ENCODE results near the gene DLG2.

DLG2 gene

DNA sequence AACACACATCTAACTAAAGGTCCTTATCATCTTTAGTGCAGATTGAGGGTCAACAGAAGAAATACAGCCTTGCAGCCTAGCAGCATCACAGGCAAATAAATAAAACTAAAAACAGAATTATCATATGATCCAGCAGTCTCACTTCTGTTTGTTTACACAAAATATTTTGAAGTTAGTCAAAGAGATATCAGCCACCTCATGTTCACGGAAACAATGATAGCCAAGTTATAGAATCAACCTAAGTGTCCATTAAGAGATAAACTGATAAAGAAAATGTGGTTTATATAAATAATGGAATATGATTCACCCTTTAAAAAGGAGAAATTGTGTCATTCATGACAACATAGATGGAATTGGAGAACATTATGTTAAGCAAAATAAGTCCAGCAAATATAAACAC is 1602.9 kb downstream of the DLG2 start:
- DNase-seq: no peak

DNA sequence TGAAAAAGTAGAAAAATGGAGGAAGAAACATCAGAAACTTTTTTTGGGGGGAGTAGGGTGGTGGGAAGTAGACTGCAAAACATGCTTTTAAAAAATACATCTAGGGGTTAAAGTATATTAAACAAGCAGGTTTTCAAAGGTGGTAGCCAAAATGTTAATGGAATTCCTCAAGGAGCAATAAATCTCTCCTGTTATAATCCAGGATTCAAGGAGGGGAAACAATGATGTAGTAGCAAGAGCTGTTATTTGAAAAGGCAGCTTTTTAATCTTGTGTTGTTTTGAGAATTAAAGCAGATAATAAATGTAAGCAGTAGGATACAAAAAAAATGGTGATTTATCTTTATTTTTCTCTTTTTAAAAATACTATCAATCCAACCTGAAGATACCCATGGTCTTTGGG is 1604.4 kb downstream of the DLG2 start:
- no peak for DNase-seq

DNA sequence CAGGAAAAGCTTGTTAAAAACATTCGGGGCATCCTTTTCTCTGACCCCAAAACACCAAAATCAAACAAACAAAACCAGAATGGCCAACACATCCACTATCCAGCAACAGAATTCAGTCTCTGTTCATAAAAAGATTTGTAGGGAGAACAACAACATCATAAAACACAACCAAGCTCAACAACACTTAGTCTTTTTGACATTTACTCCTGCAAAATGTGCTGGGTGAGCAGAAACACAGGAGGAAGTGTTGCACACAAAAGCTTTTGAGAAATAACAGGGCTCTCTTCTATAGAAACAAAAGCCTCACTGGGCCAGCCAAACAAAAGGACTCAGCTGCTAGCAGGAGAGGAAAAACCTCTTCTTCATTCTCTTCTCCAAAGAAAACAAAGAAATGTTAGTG is 1604.9 kb downstream of the DLG2 start:
- DNase-seq: no peak

DNA sequence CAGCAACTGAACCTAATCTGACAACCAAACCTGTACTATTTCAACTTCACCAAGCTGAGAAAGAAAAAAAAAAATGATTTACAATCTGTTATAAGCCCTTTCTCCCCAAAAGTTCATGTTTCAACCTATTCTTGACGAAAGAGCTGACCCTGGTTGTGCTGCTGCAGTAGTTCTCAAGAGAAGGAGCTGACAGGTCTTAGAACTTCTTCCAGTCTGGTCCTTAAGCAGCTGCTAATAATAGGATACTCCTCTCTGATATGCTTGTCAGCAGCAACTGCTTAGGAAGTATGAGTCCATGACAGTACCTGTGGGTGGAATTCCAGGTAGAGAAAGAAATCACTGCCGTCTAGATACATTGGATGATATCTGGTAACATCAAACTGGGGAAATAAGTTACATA is 1605.9 kb downstream of the DLG2 start:
- DNase-seq: no peak

DNA sequence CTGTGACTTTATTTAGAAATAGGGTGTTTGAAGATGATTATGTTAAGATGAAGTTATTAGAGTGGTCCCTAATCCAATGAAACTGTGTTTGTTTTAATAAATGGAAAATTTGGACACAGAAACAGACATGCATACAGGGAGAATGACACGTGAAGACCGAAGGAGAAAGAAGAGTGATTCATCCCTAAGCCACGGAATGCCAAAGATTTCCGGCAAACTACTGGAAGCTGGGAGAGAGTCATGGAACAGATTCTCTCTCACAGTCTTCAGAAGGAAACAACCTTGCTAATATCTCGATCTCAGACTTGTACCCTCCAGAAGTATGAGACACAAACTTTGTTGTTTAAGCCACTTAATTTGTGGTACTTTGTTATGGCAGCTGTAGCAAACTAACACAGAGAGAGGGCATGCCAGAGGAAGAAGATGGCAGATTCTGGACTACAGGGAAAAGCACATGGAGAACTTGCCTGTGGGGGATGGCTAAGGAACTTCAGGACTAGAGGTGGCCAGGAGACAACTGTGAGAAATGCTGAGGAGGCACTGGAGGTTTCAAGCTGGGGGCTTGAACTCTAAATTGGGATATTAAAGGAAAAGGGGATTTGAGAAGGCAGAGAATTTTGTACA is 1607.5 kb downstream of the DLG2 start:
- no peak for DNase-seq

DNA sequence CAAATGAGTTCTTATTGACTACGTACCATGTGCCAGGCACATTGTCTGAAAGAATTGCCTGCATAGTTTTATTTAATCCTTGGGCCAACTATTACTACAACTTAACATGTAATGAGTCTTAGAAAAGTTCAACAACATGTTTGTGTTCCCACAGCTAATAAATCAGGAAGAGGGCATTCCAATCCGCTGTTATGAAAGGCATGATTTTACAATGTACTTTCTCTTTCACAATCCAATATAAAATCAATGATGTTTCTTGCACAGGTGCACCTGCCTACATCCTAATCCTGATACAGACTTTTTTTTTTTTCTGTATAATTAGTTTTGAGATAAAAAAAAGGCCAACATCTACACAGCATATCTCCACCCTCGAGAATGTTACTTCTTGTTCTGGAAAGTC is 1612.6 kb downstream of the DLG2 start:
- no peak for DNase-seq

DNA sequence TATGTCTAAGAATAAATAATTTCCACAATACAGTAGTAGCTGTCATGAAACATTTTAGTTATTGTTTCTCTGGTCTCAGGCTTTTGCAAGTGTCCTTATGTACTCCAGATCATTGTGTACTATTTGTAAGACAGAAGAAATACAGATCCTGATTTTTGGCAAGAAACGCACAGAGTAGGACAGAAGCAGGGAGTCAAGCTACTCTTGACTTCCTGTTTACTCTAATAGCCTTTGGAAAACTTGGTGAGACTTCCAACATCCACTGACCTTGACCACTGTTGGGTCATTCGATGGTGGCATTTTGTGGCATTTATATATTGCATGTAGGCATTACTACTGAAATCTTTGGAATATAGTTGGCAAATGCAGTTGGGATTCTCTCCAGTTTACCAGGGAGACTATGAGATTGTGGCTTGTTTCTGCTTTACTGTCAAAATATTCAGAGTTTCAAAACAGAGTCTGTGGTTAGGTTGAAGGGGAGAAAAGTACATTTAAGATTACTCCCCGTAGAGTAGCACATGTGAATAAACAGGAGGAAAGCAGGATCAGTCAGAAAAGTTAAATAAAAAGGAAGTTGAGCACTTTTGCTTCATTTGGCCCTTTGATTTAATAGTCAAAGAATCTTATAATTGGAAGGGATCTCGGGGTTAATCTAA is 1614.8 kb downstream of the DLG2 start:
- DNase-seq: no peak

DNA sequence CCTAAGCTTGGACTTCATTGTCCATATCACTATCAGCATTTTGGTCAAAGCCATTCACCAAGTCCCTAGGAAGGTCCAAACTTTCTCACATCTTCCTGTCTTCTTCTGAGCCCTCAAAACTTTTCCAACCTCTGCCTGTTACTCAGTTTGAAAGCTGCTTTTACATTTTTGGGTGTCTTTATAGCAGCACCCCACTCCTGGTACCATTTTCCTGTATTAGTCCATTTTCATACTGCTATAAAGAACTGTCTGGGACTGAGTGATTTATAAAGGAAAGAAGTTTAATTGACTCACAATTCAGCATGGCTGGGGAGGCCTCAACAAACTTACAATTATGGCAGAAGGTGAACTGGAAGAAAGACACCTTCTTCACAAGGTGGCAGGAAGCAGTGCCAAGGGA is 1624.0 kb downstream of the DLG2 start:
- DNase-seq: no peak

DNA sequence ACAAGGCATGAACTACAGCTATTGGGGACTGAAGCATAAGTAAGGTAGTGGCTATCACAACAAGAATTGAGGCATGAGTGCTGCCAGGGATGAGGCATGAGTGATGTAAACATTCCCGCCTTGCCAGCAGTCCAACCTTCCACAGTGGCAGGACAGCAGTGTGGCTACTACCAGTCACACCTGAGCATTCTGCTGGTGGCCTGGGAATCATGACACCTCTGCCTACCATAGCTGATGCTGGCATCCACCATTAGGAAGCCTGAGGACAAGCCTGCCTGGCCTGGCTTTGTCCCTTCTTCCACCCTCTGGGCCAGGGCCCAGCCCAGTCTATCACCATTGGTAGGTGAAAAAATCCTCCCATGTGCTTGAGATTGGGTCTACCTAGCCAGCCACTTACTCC is 1628.2 kb downstream of the DLG2 start:
- no peak for DNase-seq

DNA sequence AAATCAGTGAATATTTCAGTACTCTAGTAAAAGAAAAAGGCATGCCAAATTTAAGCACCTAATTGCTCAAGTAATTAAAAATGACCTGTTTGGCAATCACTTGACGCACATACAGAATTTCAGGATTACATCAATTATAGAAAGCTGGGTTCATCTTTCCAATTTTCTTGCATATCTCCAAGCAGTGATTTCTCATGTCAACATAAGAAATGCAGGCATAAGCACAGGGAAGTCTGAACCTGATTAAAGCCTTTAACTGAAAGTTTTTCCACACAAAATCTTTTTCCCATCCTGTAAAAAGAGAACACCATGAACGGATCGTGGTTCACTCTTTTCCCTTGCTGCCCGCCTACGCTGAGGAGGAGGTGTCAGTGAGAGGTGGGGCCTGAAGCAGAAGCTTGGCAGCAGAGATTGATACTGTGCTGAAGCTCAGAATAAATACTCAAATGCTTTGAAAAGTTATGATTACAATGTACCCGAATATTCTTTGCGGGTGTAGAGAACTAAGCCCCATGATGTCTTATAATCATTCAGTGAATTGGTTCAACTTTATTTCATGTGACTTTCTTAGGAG is 1636.9 kb downstream of the DLG2 start:
- no peak for DNase-seq

DNA sequence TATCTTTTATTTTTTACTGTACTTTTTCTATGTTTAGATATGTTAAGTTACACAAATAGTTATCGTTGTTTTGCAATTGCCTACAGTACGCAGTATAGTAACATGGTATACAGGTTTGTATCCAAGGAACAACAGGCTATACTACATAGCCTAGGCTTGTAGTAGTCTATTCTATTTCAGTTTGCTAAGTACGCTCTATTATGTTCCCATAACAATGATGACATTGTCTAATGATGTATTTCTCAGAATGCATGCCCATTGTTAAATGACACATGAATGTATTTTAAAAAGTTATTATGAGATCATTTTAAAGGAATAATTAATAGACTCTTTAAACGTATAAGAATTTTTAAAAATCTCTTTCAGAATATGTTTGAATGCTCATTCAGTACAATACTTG is 1644.3 kb downstream of the DLG2 start:
- DNase-seq: no peak

DNA sequence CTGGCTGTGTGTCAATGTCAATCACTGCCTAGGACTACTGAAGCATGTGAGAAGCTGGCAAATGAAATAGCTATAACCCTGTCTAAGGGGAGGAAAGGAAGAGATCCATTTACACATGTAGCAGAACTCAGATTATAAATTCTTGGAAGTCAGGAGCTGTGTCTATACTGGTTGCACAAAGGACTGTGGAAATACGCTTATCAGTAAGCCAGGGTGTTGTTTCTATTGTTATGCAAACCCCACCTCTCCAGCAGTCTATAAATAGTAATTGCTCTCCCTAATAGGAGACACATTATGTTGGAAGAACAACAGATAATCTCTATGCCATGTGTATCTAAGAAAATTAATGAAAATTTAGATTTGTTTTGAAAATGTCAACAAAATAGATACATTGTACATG is 1647.6 kb downstream of the DLG2 start:
- no peak for DNase-seq

DNA sequence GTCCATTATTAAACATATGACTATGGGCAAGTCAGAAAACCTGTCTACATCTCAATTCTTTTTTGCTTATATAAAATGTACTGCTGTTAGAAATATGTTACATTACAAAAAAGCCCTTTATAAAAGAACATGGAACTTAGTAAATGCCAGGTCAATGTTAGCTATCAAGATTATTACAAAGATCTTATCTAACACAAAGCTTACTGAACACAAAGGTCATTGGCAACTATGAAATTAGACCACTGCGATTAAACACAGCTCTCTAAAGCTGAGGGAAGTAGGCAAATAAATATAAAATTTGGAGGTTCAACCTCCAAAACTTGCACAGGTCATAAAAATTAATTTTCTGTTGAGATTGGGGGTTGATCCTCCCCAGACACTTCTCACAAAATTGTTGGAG is 1648.2 kb downstream of the DLG2 start:
- no peak for DNase-seq

DNA sequence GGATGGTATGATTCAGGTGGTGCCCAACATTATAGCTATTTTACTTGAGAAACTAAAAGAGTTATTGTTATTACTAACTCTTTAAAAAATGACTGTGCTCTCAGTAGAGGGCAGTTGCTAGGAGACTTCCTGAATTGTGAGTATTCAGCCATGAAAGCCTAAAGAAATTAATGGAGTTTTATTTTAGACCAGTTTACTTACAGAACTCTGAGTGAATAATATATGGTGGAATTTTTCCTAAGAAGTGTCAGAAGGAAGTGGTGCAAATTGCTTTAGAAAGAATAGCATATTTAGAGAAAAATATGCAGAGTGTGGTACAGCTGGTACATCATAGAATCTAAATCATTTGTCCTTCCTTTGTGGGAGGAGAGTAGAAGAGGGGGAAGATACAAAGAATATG is 1651.1 kb downstream of the DLG2 start:
- DNase-seq: no peak

DNA sequence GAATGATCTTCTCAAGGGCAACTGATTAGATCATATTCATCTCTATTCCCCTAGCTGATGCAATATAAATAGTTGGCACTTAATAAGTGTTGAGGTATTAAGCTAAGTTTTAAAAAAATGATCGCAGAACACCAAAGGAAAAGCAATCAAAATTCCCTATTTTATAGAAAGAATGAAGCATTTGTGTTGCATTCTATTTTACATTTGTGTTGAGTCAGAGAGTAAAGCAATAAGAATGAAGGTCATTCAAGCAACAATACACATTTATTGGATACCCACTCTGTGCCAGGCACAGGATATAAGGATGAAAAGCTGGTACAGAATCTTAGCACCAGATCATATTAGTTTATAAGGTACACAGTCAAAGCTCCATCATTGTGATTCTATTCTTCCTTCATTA is 1654.6 kb downstream of the DLG2 start:
- DNase-seq: no peak

DNA sequence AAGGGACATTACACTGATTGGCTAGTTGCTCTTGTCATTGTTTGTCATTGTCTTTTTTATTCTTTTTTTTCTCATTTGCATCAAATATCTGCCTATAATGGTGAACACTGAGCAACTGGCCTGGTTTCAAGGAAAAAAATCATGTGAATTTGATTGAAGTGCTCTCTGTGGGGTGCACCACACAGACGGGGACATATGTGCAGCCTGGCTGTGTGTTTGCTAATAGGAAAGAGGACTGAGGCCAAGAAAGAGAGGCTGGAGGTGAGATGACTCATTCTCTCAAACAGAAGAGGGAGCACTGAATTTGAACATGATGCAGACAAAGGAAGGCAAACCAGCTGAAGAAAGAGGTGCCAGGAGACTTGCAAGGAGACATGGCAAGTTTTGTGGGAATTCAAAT is 1656.1 kb downstream of the DLG2 start:
- DNase-seq: no peak

DNA sequence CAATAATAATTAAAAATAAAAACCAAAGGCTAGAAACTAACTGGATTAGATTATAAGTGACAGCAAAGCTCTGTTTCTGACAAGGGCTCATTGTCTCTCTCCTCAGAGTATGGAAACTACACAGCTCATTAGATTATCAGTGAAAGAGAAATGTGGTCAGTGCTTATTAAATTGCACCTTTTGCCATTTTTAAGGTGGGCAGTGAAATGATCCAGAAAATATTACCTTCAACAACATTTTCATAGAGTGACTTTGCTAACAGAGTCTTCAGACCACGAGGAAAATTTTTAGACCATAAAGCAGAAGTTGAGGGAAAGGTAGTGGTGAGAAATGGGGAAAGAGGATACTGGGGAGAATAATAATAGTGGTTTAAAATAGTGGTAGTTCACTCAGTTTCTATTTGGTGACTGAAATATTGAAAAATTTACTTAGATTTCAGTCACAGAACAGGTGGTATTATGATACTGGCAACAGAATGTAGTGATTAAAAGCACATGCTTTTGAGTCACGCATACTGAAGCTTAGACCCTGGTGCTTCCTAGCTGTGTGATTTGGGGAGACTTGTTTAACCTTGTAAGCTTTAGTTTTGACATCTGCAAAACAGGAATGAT is 1657.0 kb downstream of the DLG2 start:
- DNase-seq: no peak

DNA sequence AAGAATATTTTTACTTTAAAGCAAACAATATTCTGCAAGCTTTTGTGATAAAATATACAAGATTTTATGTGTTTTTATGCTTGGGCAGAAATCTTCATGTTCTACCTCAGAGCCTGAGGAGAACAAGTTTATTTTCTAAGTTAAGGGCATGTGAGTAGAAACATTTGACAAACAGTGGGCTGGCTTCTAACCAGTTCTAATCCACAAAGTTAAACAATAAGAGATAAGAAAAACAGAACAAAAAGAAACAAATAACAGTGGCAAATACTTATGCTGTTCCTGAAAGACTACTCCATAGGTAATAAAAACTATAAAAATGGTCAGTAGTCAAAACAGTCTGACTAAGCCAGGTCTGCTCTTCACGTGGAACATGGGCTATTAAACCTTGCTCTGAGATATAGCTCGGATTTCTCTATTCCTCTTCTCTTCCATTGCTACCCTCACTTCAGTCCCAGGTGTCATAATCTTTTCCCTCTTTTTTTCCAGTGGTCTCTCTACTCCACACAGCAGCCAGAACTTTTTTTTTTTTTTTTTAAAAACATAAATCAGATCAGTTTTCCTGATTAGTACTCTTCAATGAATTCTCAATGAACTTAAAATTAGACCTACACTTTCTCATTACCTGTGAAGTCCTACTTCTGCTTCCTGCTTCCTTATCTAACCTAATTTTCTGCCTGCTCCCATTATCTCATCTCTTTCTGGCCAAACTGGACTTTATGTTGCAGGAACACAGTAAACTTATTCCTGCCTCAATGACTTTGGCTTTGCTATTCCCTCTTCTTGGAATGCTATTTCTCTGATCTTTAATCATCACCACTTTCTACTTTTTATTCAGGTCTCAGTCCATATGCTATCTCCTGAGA is 1669.9 kb downstream of the DLG2 start:
- DNase-seq: no peak

DNA sequence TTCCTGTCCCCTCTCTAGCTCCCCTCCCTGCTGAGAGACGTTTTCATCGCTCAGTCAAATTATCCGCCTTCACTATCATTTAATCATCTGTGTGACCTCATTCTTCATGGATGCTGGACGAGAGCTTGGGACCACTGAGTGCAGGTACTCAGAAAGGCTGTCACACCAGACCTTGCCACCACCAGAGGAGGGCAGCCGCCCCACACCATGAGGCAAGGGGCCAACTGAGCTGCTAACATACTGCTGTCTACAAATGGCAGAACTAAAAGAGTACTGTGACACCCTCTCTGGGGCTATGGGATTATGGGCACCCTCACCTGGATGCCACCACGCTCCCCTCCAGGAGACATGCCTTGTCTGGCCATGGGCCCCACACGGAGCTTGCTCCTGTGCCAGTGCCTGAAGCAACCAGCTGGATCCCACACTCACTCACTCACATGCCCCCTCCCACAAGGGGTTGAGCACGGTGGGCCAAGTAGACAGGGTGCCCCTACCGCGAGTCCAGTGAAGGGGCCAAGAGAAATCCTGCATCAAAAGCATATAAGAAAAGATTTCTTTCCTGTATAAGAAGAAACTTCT is 1670.9 kb downstream of the DLG2 start:
- no peak for DNase-seq

DNA sequence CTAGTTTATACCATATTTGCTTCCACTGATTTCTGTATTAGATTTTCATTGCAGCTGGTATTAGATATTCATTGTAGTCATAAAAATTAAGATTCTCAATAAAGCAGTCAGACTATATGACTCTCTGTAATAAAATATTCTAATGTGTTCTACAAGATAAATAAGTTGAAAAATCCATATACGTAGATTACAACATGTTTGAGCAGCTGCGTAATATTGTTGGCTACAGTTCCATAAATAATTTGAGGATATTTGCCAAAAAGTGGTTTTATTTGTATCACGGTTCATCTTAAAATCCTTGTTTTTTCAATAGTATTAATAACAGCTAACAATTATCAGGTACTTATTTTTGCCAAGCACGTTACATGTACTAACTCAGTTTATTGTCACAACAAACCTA is 1672.4 kb downstream of the DLG2 start:
- no peak for DNase-seq

DNA sequence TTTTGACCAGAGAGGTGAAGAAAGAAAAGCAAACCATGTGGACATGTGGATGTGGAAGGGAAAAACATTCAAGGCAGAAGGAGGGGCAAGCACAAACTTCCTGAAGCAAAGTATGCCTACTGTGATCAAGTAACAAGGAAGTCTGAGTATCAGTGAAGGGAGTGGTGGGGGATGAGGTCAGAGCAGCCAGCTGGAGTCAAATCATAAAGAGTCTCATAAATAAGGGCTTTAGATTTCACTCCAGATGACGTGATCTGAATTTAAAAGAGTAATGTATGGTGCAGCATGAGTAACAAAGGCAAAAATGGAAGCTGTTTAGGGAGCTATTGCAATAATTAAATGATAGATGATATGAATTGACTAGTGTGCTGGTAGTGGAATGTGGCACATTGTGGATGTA is 1675.6 kb downstream of the DLG2 start:
- no peak for DNase-seq

DNA sequence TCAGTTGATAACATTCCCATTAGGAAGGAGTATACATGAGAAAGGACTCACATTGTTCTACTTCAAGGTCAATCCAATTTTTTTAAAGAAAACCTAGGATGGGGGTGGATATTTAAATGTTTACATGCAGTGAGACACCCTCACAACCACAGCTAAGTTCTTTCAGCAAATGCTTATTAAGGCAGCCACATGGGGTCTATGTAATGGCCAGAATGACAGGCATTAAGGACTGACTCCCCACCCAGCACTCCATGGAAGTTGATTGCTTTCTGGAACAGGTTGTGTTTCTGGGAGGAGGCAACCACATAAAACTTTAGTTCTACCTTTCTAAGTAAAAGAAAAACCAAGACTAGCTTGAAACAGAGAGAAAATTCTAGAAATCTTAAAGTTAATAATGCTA is 1678.9 kb downstream of the DLG2 start:
- no peak for DNase-seq

DNA sequence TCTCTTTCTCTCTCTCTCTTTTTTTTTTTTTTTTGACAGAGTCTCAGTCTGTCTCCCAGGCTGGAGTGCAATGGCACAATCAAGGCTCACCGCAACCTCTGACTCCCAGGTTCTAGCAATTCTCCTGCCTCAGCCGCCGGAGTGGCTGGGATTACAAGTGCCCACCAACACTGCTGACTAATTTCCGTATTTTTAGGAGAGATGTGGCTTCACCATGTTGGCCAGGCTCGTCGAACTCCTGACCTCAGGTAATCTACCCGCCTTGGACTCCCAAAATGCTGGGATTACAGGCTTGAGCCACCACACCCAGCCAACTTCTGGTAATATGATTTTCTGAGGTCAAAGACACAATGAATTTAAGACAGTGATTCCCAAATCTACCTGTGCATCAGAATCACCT is 1681.2 kb downstream of the DLG2 start:
- no peak for DNase-seq
